HG03139 (cell line): ENCODE measurements around the gene ACTR1A.

Source experiments
- ATAC-seq: cut with Tn5 transposase; IDR thresholded peaks from one replicate; pipeline ENCODE4 v1.9.1; 2021; ENCODE audit not compliant: unreplicated experiment

Gene ACTR1A

DNA sequence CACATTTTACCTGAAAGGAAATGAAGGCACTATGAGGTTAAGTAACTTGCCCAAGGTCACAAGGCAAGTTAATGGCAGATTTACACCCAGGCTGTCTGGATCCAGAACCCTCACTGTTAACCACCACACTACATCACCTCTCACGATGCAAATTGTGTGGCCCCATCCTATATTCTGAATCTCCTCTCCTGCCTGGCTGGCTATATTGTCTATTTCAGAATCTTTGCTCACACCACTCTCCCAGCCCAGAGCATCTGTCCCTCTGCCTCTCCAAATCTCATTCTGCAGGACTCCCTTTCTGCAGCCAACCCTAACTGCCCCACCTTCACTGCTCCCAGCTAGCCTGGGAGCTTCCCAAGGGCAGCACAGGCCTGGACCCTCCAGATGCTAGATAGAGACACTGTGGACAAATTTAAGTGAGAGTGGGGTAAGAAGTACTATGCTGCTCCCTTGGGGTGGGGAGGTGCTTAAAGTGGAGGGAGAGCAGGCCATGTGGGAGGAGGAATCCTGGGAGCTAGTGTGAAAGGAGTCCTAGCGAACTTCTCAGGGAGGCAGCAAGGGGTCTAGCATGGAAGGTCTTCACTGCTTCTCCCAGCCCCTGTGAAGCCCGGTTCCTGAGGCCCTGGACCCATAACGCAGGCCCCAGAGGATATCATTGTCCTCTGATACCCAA is 70.9 kb downstream of the ACTR1A start:
- no peak for ATAC-seq

DNA sequence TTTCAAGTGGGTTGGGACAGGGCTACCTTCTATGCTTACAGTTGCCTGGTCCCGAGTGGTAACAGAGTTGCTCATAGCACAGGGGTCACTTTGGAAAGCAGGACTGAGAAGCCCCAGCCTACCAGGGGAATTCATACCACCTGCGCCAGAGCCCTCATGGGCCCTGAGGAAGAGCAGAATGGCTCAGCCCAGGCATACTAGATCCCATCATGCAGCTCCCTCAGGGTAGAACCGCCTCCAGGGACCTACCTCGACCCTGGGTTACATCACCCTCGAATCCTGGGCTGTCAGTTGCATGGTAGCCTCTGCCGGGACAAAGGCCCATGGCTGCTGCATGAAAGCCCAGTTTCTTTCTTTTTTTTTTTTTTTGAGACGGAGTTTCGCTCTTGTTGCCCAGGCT is 73.0 kb downstream of the ACTR1A start:
- ATAC-seq = no peak
